NCI-H128 (cell line): ENCODE measurements around the gene HAUS5.

ENCODE experiments used
- DNase-seq: peaks from one replicate; lab custom pipeline; 2025; ENCODE audit not compliant: unreplicated experiment; lab: John Stamatoyannopoulos, UW

Gene HAUS5

GRCh38 chr19:35666251-35666913 is 53.8 kb downstream of the HAUS5 start, which contains the start of gene UPK1A:
TSS of gene UPK1A (plus strand) at chr19:35666517. CDS start at chr19:35666813, 296 bp downstream.
- DNase-seq = no peak

DNA sequence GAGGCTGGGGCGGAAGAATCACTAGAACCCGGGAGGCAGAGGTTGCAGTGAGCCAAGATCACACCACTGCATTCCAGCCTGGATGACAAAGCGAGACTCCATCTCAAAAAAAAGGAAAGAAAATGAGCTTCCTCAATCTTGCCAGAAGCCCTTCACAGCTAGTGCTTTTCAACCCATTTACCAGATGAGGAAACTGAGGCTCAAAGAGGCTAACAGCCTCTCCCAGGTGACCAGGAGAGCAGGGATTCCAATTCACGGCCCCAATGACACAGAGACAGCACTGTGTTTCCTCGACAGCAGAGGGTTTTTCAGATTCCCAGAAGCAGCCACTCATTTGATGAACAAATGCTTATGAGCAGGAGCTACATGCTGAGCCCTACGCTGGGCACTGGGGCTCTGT is 57.0 kb downstream of the HAUS5 start:
- no peak for DNase-seq

DNA sequence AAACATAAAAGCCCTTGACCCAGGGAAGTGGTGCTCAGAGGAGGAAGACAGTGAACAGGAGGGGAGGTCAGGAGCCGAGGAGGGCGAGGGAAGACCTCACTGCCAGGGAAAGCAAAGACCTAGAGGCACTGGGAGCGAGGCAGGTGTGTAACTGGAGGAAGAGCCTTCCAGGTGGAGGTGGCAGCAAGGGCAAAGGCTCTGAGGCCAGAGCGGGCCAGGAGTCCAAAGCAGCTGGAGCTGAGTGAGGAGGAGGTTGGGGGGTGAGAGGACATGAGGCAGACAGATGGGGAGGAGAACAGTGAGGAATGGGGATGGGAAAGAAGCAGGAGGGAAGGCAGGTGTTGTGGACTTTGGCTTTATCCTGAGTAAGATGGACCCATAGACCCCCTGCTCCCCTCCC is 57.4 kb downstream of the HAUS5 start:
- no peak for DNase-seq

GRCh38 chr19:35670686-35671085 is 58.2 kb downstream of the HAUS5 start:
- DNase-seq = no peak

GRCh38 chr19:35671818-35672217 is 59.3 kb downstream of the HAUS5 start:
- DNase-seq = no peak

DNA sequence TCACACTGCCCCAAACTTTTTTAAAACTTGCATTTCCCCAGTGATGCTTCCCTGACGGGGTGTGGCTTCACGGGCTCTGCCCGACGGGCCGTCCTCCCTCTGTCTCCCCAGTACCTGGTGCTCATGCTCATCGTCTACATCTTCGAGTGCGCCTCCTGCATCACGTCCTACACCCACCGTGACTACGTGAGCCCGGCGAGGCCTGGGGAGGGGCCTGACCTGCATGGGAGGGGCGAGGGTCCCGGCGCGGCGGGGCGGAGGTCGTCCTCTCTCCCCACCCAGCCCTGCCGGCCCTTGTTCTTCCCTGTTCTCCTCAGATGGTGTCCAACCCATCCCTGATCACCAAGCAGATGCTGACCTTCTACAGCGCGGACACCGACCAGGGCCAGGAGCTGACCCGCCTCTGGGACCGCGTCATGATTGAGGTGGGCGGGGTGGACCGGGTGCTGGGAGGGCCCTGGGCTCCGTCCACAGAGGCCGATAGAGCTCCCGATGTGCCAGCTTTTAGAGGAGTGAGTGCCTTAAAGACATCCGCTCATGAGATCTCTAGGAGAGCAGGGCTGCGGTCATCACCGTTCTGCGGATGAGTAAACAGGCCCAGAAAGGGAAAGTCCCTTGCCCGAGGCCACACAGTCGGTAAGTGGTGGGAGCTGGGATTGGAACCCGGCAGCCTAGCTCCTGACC is 60.7 kb downstream of the HAUS5 start:
- DNase-seq = no peak
